Esophagus squamous epithelium (tissue), 5 donors: ENCODE results near the gene SGCD. TPM values are rescaled to one million over a fixed set of nuclear protein-coding genes. Genes with fewer than 3 reads are reported as not detected.

Experiments
- DNase-seq: peaks from one replicate; lab custom pipeline; 2025; lab: John Stamatoyannopoulos, UW
- H3K27ac ChIP-seq, 4 donors: fragments of 200-600 bp; sonication (generic); one replicate each; pipeline ENCODE4 v1.5.1; 2016 to 2019; ENCODE audit warnings: mild to moderate bottlenecking in 1 of 4
- H3K27me3 ChIP-seq, 4 donors: fragments of 200-600 bp; sonication (generic); 1 replicate in 3 of 4; 2 replicates in 1 of 4; pipeline versions ENCODE4 v1.5.1 to v1.6.0; 2017 to 2021; ENCODE audit warnings: antibody characterized with exemption in 1 of 4
- H3K36me3 ChIP-seq, 3 donors: fragments of 200-600 bp; sonication (generic); one replicate each; pipeline ENCODE4 v1.5.1; 2016 to 2019
- H3K4me1 ChIP-seq, 3 donors: fragments of 200-600 bp; sonication (generic); one replicate each; pipeline ENCODE4 v1.5.1; 2017 to 2019
- H3K4me3 ChIP-seq, 4 donors: fragments of 200-600 bp; sonication (generic); 1 replicate in 3 of 4; 2 replicates in 1 of 4; pipeline ENCODE4 v1.5.1; 2016 to 2019; ENCODE audit warnings: mild to moderate bottlenecking in 2 of 4, moderate library complexity in 1 of 4
- H3K9me3 ChIP-seq, 3 donors: fragments of 200-600 bp; sonication (generic); one replicate each; pipeline ENCODE4 v1.5.1; 2016 to 2019
- POLR2A ChIP-seq, 4 donors: fragments of 450-650 bp; IDR thresholded peaks; one replicate each; pipeline ENCODE4 v1.6.1; 2017; ENCODE audit warnings: antibody characterized with exemption in 4 of 4, mild to moderate bottlenecking in 4 of 4, moderate library complexity in 3 of 4
- WGBS, 2 donors: methylation state at CpG; one replicate each; pipeline ENCODE4 v1.1.5; 2018; 5-methylcytosine and 5-hydroxymethylcytosine counted together
- intact Hi-C: fragments of 100-400 bp; cut with DNase I; formaldehyde crosslinking; loops from one replicate; pipeline ENCODE4 v1.15.0; 2022
- total RNA-seq, 4 donors: library from RNA; depleted of rRNA; stranded (reverse); fragments of >200 nt; gene quantifications; one replicate each; pipeline ENCODE4 v1.1.0, GENCODE V29; 2016
- TF ChIP-seq, protein P1 (sequence below), 6 experiments: fragments of 450-650 bp in 4 of 6; fragments of 200-600 bp in 2 of 6; sonication (generic) in 2 of 6; IDR thresholded peaks; one replicate each; pipeline ENCODE4 v1.5.1; 2016 to 2019; ENCODE audit warnings: antibody characterized with exemption in 6 of 6, mild to moderate bottlenecking in 4 of 6, moderate library complexity in 4 of 6
- donor health status: DM: yes; HTN: yes; CAD: no.

The SGCD gene
- total RNA-seq, 4 donors from 2014 or later = 0.08 to 4.4 (median 0.64) TPM

GRCh38 chr5:156498226-156498980, 171.4 kb downstream of the SGCD start:
- TF ChIP-seq, protein P1, sequence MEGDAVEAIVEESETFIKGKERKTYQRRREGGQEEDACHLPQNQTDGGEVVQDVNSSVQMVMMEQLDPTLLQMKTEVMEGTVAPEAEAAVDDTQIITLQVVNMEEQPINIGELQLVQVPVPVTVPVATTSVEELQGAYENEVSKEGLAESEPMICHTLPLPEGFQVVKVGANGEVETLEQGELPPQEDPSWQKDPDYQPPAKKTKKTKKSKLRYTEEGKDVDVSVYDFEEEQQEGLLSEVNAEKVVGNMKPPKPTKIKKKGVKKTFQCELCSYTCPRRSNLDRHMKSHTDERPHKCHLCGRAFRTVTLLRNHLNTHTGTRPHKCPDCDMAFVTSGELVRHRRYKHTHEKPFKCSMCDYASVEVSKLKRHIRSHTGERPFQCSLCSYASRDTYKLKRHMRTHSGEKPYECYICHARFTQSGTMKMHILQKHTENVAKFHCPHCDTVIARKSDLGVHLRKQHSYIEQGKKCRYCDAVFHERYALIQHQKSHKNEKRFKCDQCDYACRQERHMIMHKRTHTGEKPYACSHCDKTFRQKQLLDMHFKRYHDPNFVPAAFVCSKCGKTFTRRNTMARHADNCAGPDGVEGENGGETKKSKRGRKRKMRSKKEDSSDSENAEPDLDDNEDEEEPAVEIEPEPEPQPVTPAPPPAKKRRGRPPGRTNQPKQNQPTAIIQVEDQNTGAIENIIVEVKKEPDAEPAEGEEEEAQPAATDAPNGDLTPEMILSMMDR (IDR thresholded peaks at IDR 0.05) = no peak
- TF ChIP-seq POLR2A (IDR thresholded peaks at IDR 0.05) = no peak
- WGBS, 2 donors = 57% methylated on average over 7 of the region's 7 CpGs
- Histone ChIP-seq H3K27ac (no peak overlapping the region), H3K9me3 (no peaks in the 10 kb centered on the region), H3K4me3 (no peak overlapping the region), H3K4me1 (no peaks in the 10 kb centered on the region), H3K36me3 (no peaks in the 10 kb centered on the region), H3K27me3 (no peaks in the 10 kb centered on the region)
- no peak for DNase-seq
- intact Hi-C loops = no loop called here

DNA sequence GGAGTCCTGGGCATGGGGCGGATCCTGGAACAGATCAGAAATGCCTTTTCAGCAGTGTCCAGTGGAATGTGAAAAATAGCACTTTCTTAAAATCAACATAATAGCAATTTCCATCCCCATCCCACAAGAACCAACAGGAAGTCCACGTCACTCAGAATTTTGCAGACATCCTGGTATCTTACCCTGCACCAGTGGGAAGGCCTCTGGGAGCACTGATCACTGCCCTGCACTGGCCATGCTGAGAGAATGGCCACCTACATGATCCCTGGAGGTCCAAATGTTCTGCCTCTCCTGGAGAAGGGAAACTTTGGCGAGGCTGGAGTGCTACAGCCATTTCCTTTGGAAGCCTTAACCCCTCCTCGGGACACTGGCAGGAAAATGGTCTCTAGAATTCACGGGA, 173.8 kb downstream of the SGCD start:
- no peak for DNase-seq
- Histone ChIP-seq H3K9me3 (no peaks in the 10 kb centered on the region), H3K4me1 (no peaks in the 10 kb centered on the region), H3K27me3 (no peaks in the 10 kb centered on the region), H3K4me3 (no peak overlapping the region), H3K36me3 (no peaks in the 10 kb centered on the region), H3K27ac (no peak overlapping the region)
- TF ChIP-seq, protein P1 (IDR thresholded peaks at IDR 0.05) = no peak
- TF ChIP-seq POLR2A (IDR thresholded peaks at IDR 0.05) = no peak
- intact Hi-C loops = no loop called here
- WGBS, 2 donors = 51 to 65% methylated on average over 5 of the region's 5 CpGs

GRCh38 chr5:156505101-156505500, 178.1 kb downstream of the SGCD start:
- WGBS, 2 donors = 75 to 86% methylated on average over 4 to 5 of the region's 5 CpGs
- no peak for DNase-seq

DNA sequence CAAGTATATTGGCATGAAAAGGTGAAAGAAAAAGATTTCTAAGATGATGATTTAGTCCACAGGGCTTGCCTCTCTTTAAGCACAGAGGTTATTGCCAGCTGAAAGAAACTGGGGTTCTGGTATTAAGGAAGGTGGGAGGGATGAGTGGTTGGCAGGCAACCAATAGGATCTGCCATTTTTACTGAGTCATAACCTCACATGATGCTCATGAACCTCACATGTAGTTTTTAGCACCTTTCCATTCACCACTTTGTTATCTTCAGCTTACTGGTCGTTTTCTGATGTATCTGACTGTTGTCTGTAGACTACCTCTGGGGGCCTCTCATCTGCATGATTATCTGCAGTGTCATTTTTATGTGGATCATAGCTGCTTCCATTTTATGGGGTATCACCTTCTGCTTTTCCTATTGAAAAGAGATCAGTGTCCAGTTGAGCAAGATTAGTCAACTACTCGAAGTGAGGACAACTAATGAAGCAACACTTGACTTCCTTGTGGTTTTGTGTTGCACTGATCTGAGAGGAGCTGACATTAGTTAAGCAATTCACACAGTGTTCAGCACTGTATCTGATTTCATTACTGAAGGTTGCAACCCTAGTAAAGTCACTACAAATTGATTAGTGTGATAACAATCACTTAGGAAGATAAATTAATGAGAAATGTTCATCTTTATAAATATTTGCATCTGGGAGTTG, 186.3 kb downstream of the SGCD start:
- DNase-seq = no peak
- no peak overlapping the region for H3K4me3 ChIP-seq
- no peak overlapping the region for H3K27ac ChIP-seq
- WGBS, 2 donors = 0 to 19% methylated on average over 2 of the region's 2 CpGs
- intact Hi-C loops = no loop called here
- H3K27me3 ChIP-seq = no peaks in the 10 kb centered on the region
- H3K9me3 ChIP-seq = peaks cover 0 to 12% (median 4%) of the 10 kb centered on the region in 3 donors
- H3K4me1 ChIP-seq = no peaks in the 10 kb centered on the region
- no peaks in the 10 kb centered on the region for H3K36me3 ChIP-seq
- TF ChIP-seq, protein P1 (IDR thresholded peaks at IDR 0.05) = no peak
- no peak for TF ChIP-seq POLR2A (IDR thresholded peaks at IDR 0.05)

More at GRCh38 chr5:156505101-156505500, 178.1 kb downstream of the SGCD start:
- Histone ChIP-seq H3K36me3 (no peaks in the 10 kb centered on the region), H3K27ac (no peak overlapping the region), H3K4me3 (no peak overlapping the region), H3K27me3 (no peaks in the 10 kb centered on the region), H3K4me1 (no peaks in the 10 kb centered on the region), H3K9me3 (no peaks in the 10 kb centered on the region)
- intact Hi-C loops = no loop called here
- TF ChIP-seq, protein P1 (IDR thresholded peaks at IDR 0.05) = no peak
- TF ChIP-seq POLR2A (IDR thresholded peaks at IDR 0.05) = no peak

GRCh38 chr5:156515121-156515520, 188.2 kb downstream of the SGCD start:
- 56 to 58% methylated on average over 2 of the region's 2 CpGs for WGBS, 2 donors
- no peak overlapping the region for H3K27ac ChIP-seq
- no peak for TF ChIP-seq POLR2A (IDR thresholded peaks at IDR 0.05)
- TF ChIP-seq, protein P1 (IDR thresholded peaks at IDR 0.05) = no peak
- H3K4me3 ChIP-seq = no peak overlapping the region
- H3K9me3 ChIP-seq = peaks cover 0 to 12% (median 4%) of the 10 kb centered on the region in 3 donors
- H3K27me3 ChIP-seq = no peaks in the 10 kb centered on the region
- no peaks in the 10 kb centered on the region for H3K36me3 ChIP-seq
- H3K4me1 ChIP-seq = no peaks in the 10 kb centered on the region
- intact Hi-C loops = no loop called here
- DNase-seq = no peak
